Measurements from ENCODE around the gene LRRC8A.

DNA sequence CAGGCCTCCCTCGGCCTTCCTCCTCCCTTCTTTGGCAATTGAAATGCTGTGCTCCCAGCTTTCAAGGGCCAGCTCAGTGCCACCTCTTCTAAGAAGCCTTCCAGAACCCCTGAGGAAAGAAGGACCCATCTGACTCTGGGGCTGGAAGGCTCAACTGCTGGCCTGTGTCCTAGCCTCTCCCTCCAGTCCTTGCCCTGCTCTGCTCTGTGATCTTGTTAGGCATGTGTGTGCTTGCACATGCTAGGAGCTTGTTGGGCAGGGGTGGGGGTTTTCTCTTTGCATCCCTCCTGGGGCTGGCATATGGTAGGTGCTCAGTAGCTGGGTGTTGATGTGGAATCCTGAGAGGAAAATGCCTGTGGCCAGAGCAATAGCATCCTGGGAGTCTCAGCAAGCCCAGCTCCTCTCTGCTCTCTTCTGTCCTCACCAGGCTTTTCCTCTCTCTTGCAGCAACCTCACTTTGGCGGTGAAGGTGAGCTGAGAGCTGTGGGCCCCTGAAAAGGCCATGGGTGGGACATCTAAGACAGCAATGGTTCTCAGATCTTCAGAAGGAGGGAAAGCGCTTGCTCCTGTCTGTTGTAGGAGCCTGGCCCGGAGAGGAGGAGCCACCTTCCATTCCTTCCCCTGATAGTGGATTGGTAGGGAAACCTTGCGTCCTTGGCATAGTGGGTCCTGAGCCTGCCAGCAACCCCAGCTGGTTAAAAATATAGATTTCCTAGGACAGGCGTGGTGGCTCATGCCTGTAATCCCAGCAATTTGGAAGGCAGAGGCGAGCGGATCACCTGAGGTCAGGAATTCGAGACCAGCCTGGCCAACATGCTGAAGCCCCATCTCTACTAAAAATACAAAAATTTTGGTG lies 55.6 kb downstream of the LRRC8A start:
- TF ChIP-seq, protein P1, sequence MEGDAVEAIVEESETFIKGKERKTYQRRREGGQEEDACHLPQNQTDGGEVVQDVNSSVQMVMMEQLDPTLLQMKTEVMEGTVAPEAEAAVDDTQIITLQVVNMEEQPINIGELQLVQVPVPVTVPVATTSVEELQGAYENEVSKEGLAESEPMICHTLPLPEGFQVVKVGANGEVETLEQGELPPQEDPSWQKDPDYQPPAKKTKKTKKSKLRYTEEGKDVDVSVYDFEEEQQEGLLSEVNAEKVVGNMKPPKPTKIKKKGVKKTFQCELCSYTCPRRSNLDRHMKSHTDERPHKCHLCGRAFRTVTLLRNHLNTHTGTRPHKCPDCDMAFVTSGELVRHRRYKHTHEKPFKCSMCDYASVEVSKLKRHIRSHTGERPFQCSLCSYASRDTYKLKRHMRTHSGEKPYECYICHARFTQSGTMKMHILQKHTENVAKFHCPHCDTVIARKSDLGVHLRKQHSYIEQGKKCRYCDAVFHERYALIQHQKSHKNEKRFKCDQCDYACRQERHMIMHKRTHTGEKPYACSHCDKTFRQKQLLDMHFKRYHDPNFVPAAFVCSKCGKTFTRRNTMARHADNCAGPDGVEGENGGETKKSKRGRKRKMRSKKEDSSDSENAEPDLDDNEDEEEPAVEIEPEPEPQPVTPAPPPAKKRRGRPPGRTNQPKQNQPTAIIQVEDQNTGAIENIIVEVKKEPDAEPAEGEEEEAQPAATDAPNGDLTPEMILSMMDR (IDR thresholded peaks at IDR 0.05; ENCODE audit: low read depth, low read length, poor library complexity, severe bottlenecking) = no peak
- TF ChIP-seq EZH2phosphoT487 (IDR thresholded peaks at IDR 0.05; ENCODE audit: borderline replicate concordance, low read length) = no peak

Data from DOHH2 (cell line).